Fibroblast of mammary gland (primary cell): ENCODE measurements around the gene KHK.

Source experiments
- DNase-seq: peaks from one replicate; pipeline ENCODE4 v3.0.0-alpha.2; 2010; ENCODE audit warnings: low read depth
- H3K4me3 ChIP-seq: 2 replicates; pipeline ENCODE4 v1.5.1; 2011; ENCODE audit warnings: low read depth, mild to moderate bottlenecking, low read length, moderate library complexity; ENCODE audit not compliant: control insufficient read depth
- CTCF ChIP-seq: conservative IDR thresholded peaks from 2 replicates; pipeline ENCODE4 v1.5.1; 2011; ENCODE audit warnings: low read depth, low read length, inconsistent platforms; ENCODE audit not compliant: control insufficient read depth, insufficient read depth

KHK gene

GRCh38 chr2:27138111-27138510 lies 51.5 kb downstream of the KHK start:
- no peak for TF ChIP-seq CTCF

GRCh38 chr2:27139310-27139709 lies 52.7 kb downstream of the KHK start, which contains the start of gene PRR30:
Gene PRR30 (minus strand): TSS chr2:27139410. CDS start chr2:27138329, 1,081 bp downstream.
- DNase-seq = no peak
- no peak for TF ChIP-seq CTCF
- H3K4me3 ChIP-seq = no peak within 1 kb of the TSS

More at GRCh38 chr2:27138111-27138510, 51.5 kb downstream of the KHK start:
- DNase-seq = no peak
- no peak overlapping the region for H3K4me3 ChIP-seq

GRCh38 chr2:27143285-27143684 lies 56.7 kb downstream of the KHK start:
- no peak overlapping the region for H3K4me3 ChIP-seq
- no peak for TF ChIP-seq CTCF
- no peak for DNase-seq

- no peak for TF ChIP-seq CTCF
- no peak overlapping the region for H3K4me3 ChIP-seq
- DNase-seq = no peak
Observed at GRCh38 chr2:27145682-27146081, 59.1 kb downstream of the KHK start.

- H3K4me3 ChIP-seq = no peak overlapping the region
- TF ChIP-seq CTCF = no peak
- no peak for DNase-seq
Observed at GRCh38 chr2:27147935-27148334, 61.4 kb downstream of the KHK start.

- H3K4me3 ChIP-seq = no peak within 1 kb of the TSS
- no peak for DNase-seq
- TF ChIP-seq CTCF = no peak
Observed at GRCh38 chr2:27148801-27149439, 62.3 kb downstream of the KHK start, which contains the start of gene TCF23. Gene TCF23 (plus strand): TSS chr2:27149004. CDS start chr2:27149134, 130 bp downstream.
